ENCODE measurements around the gene PSTK.

The PSTK gene

GRCh38 chr10:122980209-122981065, at the start of gene PSTK:
TSS of gene PSTK (plus strand) at chr10:122980401. CDS start at chr10:122980480, 79 bp downstream.
- peak; percentile 42 for DNase-seq

- DNase-seq, result no peak
These were observed 48.9 kb upstream of the PSTK start for GRCh38 chr10:122931088-122931906.

- DNase-seq, result no peak
These were observed 40.9 kb upstream of the PSTK start for GRCh38 chr10:122939133-122939855.

GRCh38 chr10:122939856-122940543, 40.2 kb upstream of the PSTK start:
- no peak for DNase-seq

- DNase-seq, result no peak
These were observed 30.9 kb upstream of the PSTK start for GRCh38 chr10:122949296-122949695.

- DNase-seq, result peak; percentile 60
These were observed 26.1 kb upstream of the PSTK start, which contains the start of gene C10orf88 for GRCh38 chr10:122953902-122954730. TSS of gene C10orf88 (minus strand) at chr10:122954227. CDS start at chr10:122954178, 49 bp downstream.

GRCh38 chr10:122954731-122955050, 25.5 kb upstream of the PSTK start:
- DNase-seq, result no peak

GRCh38 chr10:122955892-122956291, 24.3 kb upstream of the PSTK start:
- no peak for DNase-seq

- no peak for DNase-seq
These were observed 22.7 kb upstream of the PSTK start for GRCh38 chr10:122957474-122957873.

- DNase-seq, result no peak
These were observed 17.8 kb upstream of the PSTK start for GRCh38 chr10:122962405-122962804.

GRCh38 chr10:122966879-122967278, 13.3 kb upstream of the PSTK start:
- DNase-seq, result no peak

GRCh38 chr10:122968698-122969097, 11.5 kb upstream of the PSTK start:
- DNase-seq, result no peak

GRCh38 chr10:122974023-122974422, 6.2 kb upstream of the PSTK start:
- DNase-seq, result no peak

GRCh38 chr10:122974543-122975064, 5.6 kb upstream of the PSTK start:
- no peak for DNase-seq

- no peak for DNase-seq
These were observed 864 bp downstream of the PSTK start for GRCh38 chr10:122981066-122981464.

- DNase-seq, result no peak
These were observed 3.7 kb downstream of the PSTK start for GRCh38 chr10:122983898-122984297.

- no peak for DNase-seq
These were observed 4.5 kb downstream of the PSTK start for GRCh38 chr10:122984708-122985107.

- DNase-seq, result no peak
These were observed 6.1 kb downstream of the PSTK start for GRCh38 chr10:122986335-122986734.

- DNase-seq, result no peak
These were observed 8.3 kb downstream of the PSTK start for GRCh38 chr10:122988501-122988900.

GRCh38 chr10:122990278-122990677, 10.1 kb downstream of the PSTK start:
- DNase-seq, result no peak

- no peak for DNase-seq
These were observed 11.9 kb downstream of the PSTK start for GRCh38 chr10:122992031-122992585.

Measured in cortex of kidney (tissue), 1 donor.